ENCODE results near the gene FAM171A1. TPM values are rescaled to one million over a fixed set of nuclear protein-coding genes. Genes with fewer than 3 reads are reported as not detected.
"Not testable (repeated sequence)": the region's sequence is repeated elsewhere in the genome, so short reads cannot be mapped to it uniquely, and the experiment has no call there.

The FAM171A1 gene
- total RNA-seq, 1 donor from 2014 or later: 28.8 TPM

GRCh38 chr10:15345450-15345849, 25.6 kb downstream of the FAM171A1 start:
- DNase-seq (ENCODE audit: low read depth, low spot score): no peak

- peak; percentile 43 for DNase-seq (ENCODE audit: low read depth, low spot score)
Measured at GRCh38 chr10:15344876-15345285, 26.2 kb downstream of the FAM171A1 start.

GRCh38 chr10:15344256-15344875, 26.7 kb downstream of the FAM171A1 start:
- no peak for DNase-seq (ENCODE audit: low read depth, low spot score)

GRCh38 chr10:15342970-15343369, 28.1 kb downstream of the FAM171A1 start:
- DNase-seq (ENCODE audit: low read depth, low spot score): no peak

- no peak for DNase-seq (ENCODE audit: low read depth, low spot score)
Measured at GRCh38 chr10:15341502-15342128, 29.5 kb downstream of the FAM171A1 start.

GRCh38 chr10:15339892-15340291, 31.2 kb downstream of the FAM171A1 start:
- DNase-seq (ENCODE audit: low read depth, low spot score): no peak

GRCh38 chr10:15337441-15337923, 33.6 kb downstream of the FAM171A1 start:
- not testable (repeated sequence) for DNase-seq (ENCODE audit: low read depth, low spot score)

- DNase-seq (ENCODE audit: low read depth, low spot score): no peak
Measured at GRCh38 chr10:15336211-15336610, 34.9 kb downstream of the FAM171A1 start.

GRCh38 chr10:15335508-15335907, 35.6 kb downstream of the FAM171A1 start:
- no peak for DNase-seq (ENCODE audit: low read depth, low spot score)

- DNase-seq (ENCODE audit: low read depth, low spot score): no peak
Measured at GRCh38 chr10:15334650-15335323, 36.3 kb downstream of the FAM171A1 start.

GRCh38 chr10:15333909-15334649, 37.0 kb downstream of the FAM171A1 start:
- DNase-seq (ENCODE audit: low read depth, low spot score): no peak

GRCh38 chr10:15333181-15333580, 37.9 kb downstream of the FAM171A1 start:
- not testable (repeated sequence) for DNase-seq (ENCODE audit: low read depth, low spot score)

- no peak for DNase-seq (ENCODE audit: low read depth, low spot score)
Measured at GRCh38 chr10:15331461-15331860, 39.6 kb downstream of the FAM171A1 start.

- DNase-seq (ENCODE audit: low read depth, low spot score): no peak
Measured at GRCh38 chr10:15329437-15329836, 41.7 kb downstream of the FAM171A1 start.

GRCh38 chr10:15325944-15326284, 45.2 kb downstream of the FAM171A1 start:
- DNase-seq (ENCODE audit: low read depth, low spot score): no peak

GRCh38 chr10:15325243-15325943, 45.7 kb downstream of the FAM171A1 start:
- DNase-seq (ENCODE audit: low read depth, low spot score): peak; percentile 73

- DNase-seq (ENCODE audit: low read depth, low spot score): no peak
Measured at GRCh38 chr10:15324611-15325010, 46.5 kb downstream of the FAM171A1 start.

GRCh38 chr10:15324113-15324512, 47.0 kb downstream of the FAM171A1 start:
- DNase-seq (ENCODE audit: low read depth, low spot score): no peak

GRCh38 chr10:15322356-15322755, 48.7 kb downstream of the FAM171A1 start:
- DNase-seq (ENCODE audit: low read depth, low spot score): no peak

- DNase-seq (ENCODE audit: low read depth, low spot score): no peak
Measured at GRCh38 chr10:15321431-15322341, 49.4 kb downstream of the FAM171A1 start.

Data from pulmonary artery endothelial cell (primary cell).